H9 (cell line): Measurements from ENCODE around the gene ESRRB. TPM values are rescaled to one million over a fixed set of nuclear protein-coding genes. Genes with fewer than 3 reads are reported as not detected.

ENCODE experiments used
- DNase-seq: peaks from one replicate; pipeline ENCODE4 v3.0.0-alpha.2; 2017
- H2AFZ ChIP-seq: one replicate; pipeline ENCODE4 v1.6.1; 2013; ENCODE audit warnings: mild to moderate bottlenecking, low read length, control low read depth, moderate library complexity
- H2AK5ac ChIP-seq: 2 replicates; pipeline ENCODE4 v1.6.1; 2013; ENCODE audit warnings: low read length, control low read depth, mixed read lengths; ENCODE audit not compliant: insufficient read length
- H2BK120ac ChIP-seq: one replicate; pipeline ENCODE4 v1.6.1; 2013; ENCODE audit warnings: low read depth, mild to moderate bottlenecking, low read length, control low read depth, inconsistent platforms; ENCODE audit not compliant: poor library complexity, severe bottlenecking
- H2BK12ac ChIP-seq: 2 replicates; pipeline ENCODE4 v1.6.1; 2013; ENCODE audit warnings: low read length, control low read depth, mixed read lengths, low read depth; ENCODE audit not compliant: insufficient read length
- H2BK15ac ChIP-seq: 2 replicates; pipeline ENCODE4 v1.6.1; 2013; ENCODE audit warnings: low read depth, low read length, control low read depth
- H2BK20ac ChIP-seq: one replicate; pipeline ENCODE4 v1.6.1; 2013; ENCODE audit warnings: low read depth, mild to moderate bottlenecking, low read length, control low read depth, inconsistent platforms; ENCODE audit not compliant: poor library complexity, severe bottlenecking
- H2BK5ac ChIP-seq: 2 replicates; pipeline ENCODE4 v1.6.1; 2013; ENCODE audit warnings: low read length, control low read depth, mixed read lengths; ENCODE audit not compliant: insufficient read length
- H3K14ac ChIP-seq: 2 replicates; pipeline ENCODE4 v1.6.1; 2013; ENCODE audit warnings: low read length, control low read depth; ENCODE audit not compliant: insufficient read depth
- H3K18ac ChIP-seq: 2 replicates; pipeline ENCODE4 v1.6.1; 2013; ENCODE audit warnings: low read depth, mild to moderate bottlenecking, mixed read lengths, low read length, control low read depth; ENCODE audit not compliant: insufficient read length
- H3K23ac ChIP-seq: 2 replicates; pipeline ENCODE4 v1.6.1; 2013; ENCODE audit warnings: low read length, control low read depth, mixed read lengths, low read depth; ENCODE audit not compliant: insufficient read length
- H3K23me2 ChIP-seq: 2 replicates; pipeline ENCODE4 v1.6.1; 2013; ENCODE audit warnings: low read depth, mild to moderate bottlenecking, mixed read lengths, low read length, control low read depth; ENCODE audit not compliant: insufficient read length, poor library complexity, severe bottlenecking
- H3K27ac ChIP-seq: 2 replicates; pipeline ENCODE4 v1.5.1; 2013; ENCODE audit warnings: low read length, control low read depth, mixed read lengths, low read depth; ENCODE audit not compliant: insufficient read length
- H3K27me3 ChIP-seq: 2 replicates; pipeline ENCODE4 v1.6.1; 2013; ENCODE audit warnings: low read length, control low read depth, inconsistent platforms; ENCODE audit not compliant: insufficient read depth
- H3K4ac ChIP-seq: 2 replicates; pipeline ENCODE4 v1.6.1; 2013; ENCODE audit warnings: low read depth, mild to moderate bottlenecking, control low read depth, inconsistent platforms, low read length, moderate library complexity
- H3K4me1 ChIP-seq: 2 replicates; pipeline ENCODE4 v1.6.1; 2013; ENCODE audit warnings: low read length, control low read depth, inconsistent platforms; ENCODE audit not compliant: insufficient read depth
- H3K4me2 ChIP-seq: 2 replicates; pipeline ENCODE4 v1.6.1; 2013; ENCODE audit warnings: low read length, control low read depth, mixed read lengths; ENCODE audit not compliant: insufficient read length, insufficient read depth
- H3K56ac ChIP-seq: 2 replicates; pipeline ENCODE4 v1.6.1; 2013; ENCODE audit warnings: low read depth, mild to moderate bottlenecking, mixed read lengths, low read length, control low read depth; ENCODE audit not compliant: insufficient read length
- H3K79me1 ChIP-seq: 2 replicates; pipeline ENCODE4 v1.6.1; 2013; ENCODE audit warnings: low read depth, mild to moderate bottlenecking, moderate library complexity, low read length, control low read depth, inconsistent platforms; ENCODE audit not compliant: insufficient read depth, poor library complexity, severe bottlenecking
- H3K79me2 ChIP-seq: 2 replicates; pipeline ENCODE4 v1.6.1; 2013; ENCODE audit warnings: low read length, control low read depth, inconsistent platforms; ENCODE audit not compliant: insufficient read depth
- H3K9ac ChIP-seq: 2 replicates; pipeline ENCODE4 v1.6.1; 2013; ENCODE audit warnings: low read length, control low read depth, mixed read lengths; ENCODE audit not compliant: insufficient read length; ENCODE audit errors: extremely low read depth
- H3K9me3 ChIP-seq: one replicate; pipeline ENCODE4 v1.6.1; 2013; ENCODE audit warnings: low read depth, low read length, inconsistent platforms; ENCODE audit not compliant: control insufficient read depth
- H3T11ph ChIP-seq: one replicate; pipeline ENCODE4 v1.6.1; 2013; ENCODE audit warnings: mild to moderate bottlenecking, low read length, control low read depth, inconsistent platforms
- H4K20me1 ChIP-seq: one replicate; pipeline ENCODE4 v1.6.1; 2013; ENCODE audit not compliant: control insufficient read depth, insufficient read length, insufficient read depth
- H4K5ac ChIP-seq: 2 replicates; pipeline ENCODE4 v1.6.1; 2013; ENCODE audit warnings: low read depth, mild to moderate bottlenecking, mixed read lengths, low read length, control low read depth; ENCODE audit not compliant: insufficient read length
- H4K8ac ChIP-seq: replicated peaks from 2 replicates; pipeline ENCODE4 v1.6.1; 2013; ENCODE audit warnings: low read length, control low read depth, mixed read lengths, low read depth; ENCODE audit not compliant: insufficient read length
- H4K91ac ChIP-seq: 2 replicates; pipeline ENCODE4 v1.6.1; 2013; ENCODE audit warnings: low read depth, mild to moderate bottlenecking, moderate library complexity, mixed read lengths, low read length, control low read depth; ENCODE audit not compliant: insufficient read length
- H3K27ac Mint-ChIP-seq, 3 experiments: 2 replicates in 2 of 3; 3 replicates in 1 of 3; pipeline ENCODE4 v1.8.0; 2020 to 2021; ENCODE audit warnings: mixed read lengths in 3 of 3, mild to moderate bottlenecking in 1 of 3, moderate library complexity in 1 of 3
- H3K27me3 Mint-ChIP-seq: 2 replicates; pipeline ENCODE4 v1.8.0; 2021; ENCODE audit warnings: low read depth, mild to moderate bottlenecking, moderate library complexity, mixed read lengths
- H3K36me3 Mint-ChIP-seq, 3 experiments: 2 replicates in 2 of 3; 3 replicates in 1 of 3; pipeline ENCODE4 v1.8.0; 2020 to 2021; ENCODE audit warnings: low read depth in 3 of 3, mixed read lengths in 3 of 3; ENCODE audit not compliant: insufficient read depth in 1 of 3
- H3K4me1 Mint-ChIP-seq, 2 experiments: 2 replicates each; pipeline ENCODE4 v1.8.0; 2020; ENCODE audit warnings: mixed read lengths in 2 of 2
- H3K4me3 Mint-ChIP-seq, 2 experiments: 2 replicates in 1 of 2; 3 replicates in 1 of 2; pipeline ENCODE4 v1.8.0; 2020 to 2021; ENCODE audit warnings: mild to moderate bottlenecking in 2 of 2, mixed read lengths in 2 of 2, moderate library complexity in 1 of 2
- H3K9me3 Mint-ChIP-seq, 2 experiments: 2 replicates in 1 of 2; 3 replicates in 1 of 2; pipeline ENCODE4 v1.8.0; 2020; ENCODE audit warnings: mild to moderate bottlenecking in 2 of 2, mixed read lengths in 2 of 2, moderate library complexity in 1 of 2
- CTCF ChIP-seq: fragments of 200-600 bp; sonication (generic); conservative IDR thresholded peaks from 3 replicates; pipeline ENCODE4 v1.8.0; 2021; ENCODE audit warnings: antibody characterized with exemption, mild to moderate bottlenecking
- WGBS: extraction: QIAGEN DNeasy Blood & Tissue Kit; methylation state at CpG from one replicate; pipeline ENCODE4 v1.1.7; 2013; ENCODE audit warnings: missing lambda C conversion rate, low lambda C conversion rate, mixed read lengths; ENCODE audit not compliant: insufficient read length; ENCODE audit errors: extremely low coverage; 5-methylcytosine and 5-hydroxymethylcytosine counted together
- total RNA-seq: library from RNA; stranded (reverse); gene quantifications from 2 replicates; pipeline ENCODE4 v1.2.1, GENCODE V29; 2021

The ESRRB gene
- total RNA-seq, 1 experiment from 2014 or later, result 0.11 TPM

- Histone ChIP-seq H2BK20ac (no peak overlapping the region), H3K23ac (no peak overlapping the region), H2AK5ac (no peak overlapping the region), H4K5ac (no peak overlapping the region), H2BK120ac (no peak overlapping the region), H3K18ac (no peak overlapping the region), H3K9me3 (no peaks in the 10 kb centered on the region), H3K23me2 (no peaks in the 10 kb centered on the region), H4K8ac (no peak overlapping the region), H3K79me1 (no peaks in the 10 kb centered on the region), H3K4me1 (no peaks in the 10 kb centered on the region), H2BK12ac (no peak overlapping the region), H3T11ph (no peak overlapping the region), H4K20me1 (no peaks in the 10 kb centered on the region), H3K27me3 (no peaks in the 10 kb centered on the region), H3K27ac (no peak overlapping the region), H3K4me2 (no peak overlapping the region), H2BK5ac (no peak overlapping the region), H3K9ac (no peak overlapping the region), H2BK15ac (no peak overlapping the region), H3K14ac (no peak overlapping the region), H3K4ac (no peak overlapping the region), H3K56ac (no peak overlapping the region), H2AFZ (no peak overlapping the region), H3K79me2 (no peaks in the 10 kb centered on the region), H4K91ac (no peak overlapping the region)
- TF ChIP-seq CTCF, result no peak
- Mint-ChIP-seq H3K36me3 (no peaks in the 10 kb centered on the region), H3K27ac (peak overlapping the region in 1 of 3 experiments; percentile 28; a peak in 2 of 7 replicates), H3K4me3 (no peak overlapping the region), H3K9me3 (no peaks in the 10 kb centered on the region), H3K27me3 (no peaks in the 10 kb centered on the region), H3K4me1 (peaks cover 3 to 22% of the 10 kb centered on the region in 2 experiments; a peak in 3 of 4 replicates)
- WGBS, result no CpG with 5 or more reads among the region's 4 CpGs
- DNase-seq, result no peak
These were observed 112.6 kb downstream of the ESRRB start for GRCh38 chr14:76488551-76488950.
